A549 (cell line): ENCODE data around the gene ARHGEF28. TPM values are rescaled to one million over a fixed set of nuclear protein-coding genes. Genes with fewer than 3 reads are reported as not detected.

Experiments used
- ATAC-seq, 2 experiments: fragments of 200-7000 bp in 1 of 2; fragments of >200 bp in 1 of 2; cut with Nextera tagmentation in 1 of 2; cut with Tn5 transposase in 1 of 2; 3 replicates each; pipeline versions ENCODE4 v1.8.0 to v1.9.1; 2018 to 2020; ENCODE audit warnings: mild to moderate bottlenecking in 1 of 2, moderate library complexity in 1 of 2
- CTCF ChIA-PET: fragments of 300-600 bp; sonication (Branson Sonifier 250); formaldehyde crosslinking; extraction: SDS; loops from one replicate; lab custom pipeline; 2021; ENCODE audit warnings: antibody characterized with exemption, inconsistent platforms; lab: Yijun Ruan, JAX
- POLR2A ChIA-PET: fragments of 350-600 bp; formaldehyde crosslinking; extraction: SDS; loops from one replicate; lab custom pipeline; 2021; ENCODE audit warnings: antibody characterized with exemption, inconsistent platforms; lab: Yijun Ruan, JAX
- DNase-seq, 2 experiments: peaks; one replicate each; pipeline versions ENCODE4 v3.0.0 to v3.0.0-alpha.2; 2011 to 2016; ENCODE audit warnings: low read depth in 1 of 2, low spot score in 1 of 2
- FAIRE-seq: peaks from 2 replicates; lab custom pipeline; 2011; peaks lifted over from hg19 to GRCh38; lab: Jason Lieb, UNC
- H3K27ac ChIP-seq, 2 experiments: fragments of >200 bp; sonication (Bioruptor Twin); formaldehyde crosslinking; 3 replicates each; pipeline ENCODE4 v1.5.1; 2016 to 2017
- H3K4me1 ChIP-seq: fragments of >200 bp; sonication (Bioruptor Twin); formaldehyde crosslinking; 3 replicates; pipeline ENCODE4 v1.6.1; 2016
- H3K4me2 ChIP-seq: fragments of >200 bp; sonication (Bioruptor Twin); formaldehyde crosslinking; 3 replicates; pipeline ENCODE4 v1.6.1; 2016
- H3K4me3 ChIP-seq: fragments of >200 bp; sonication (Bioruptor Twin); formaldehyde crosslinking; 3 replicates; pipeline ENCODE4 v1.5.1; 2016
- H3K9me3 ChIP-seq: fragments of >200 bp; sonication (Bioruptor Twin); formaldehyde crosslinking; 3 replicates; pipeline ENCODE4 v1.6.1; 2016
- CEBPB ChIP-seq, 2 experiments: fragments of >200 bp in 1 of 2; sonication (Bioruptor Twin) in 1 of 2; formaldehyde crosslinking in 1 of 2; IDR thresholded peaks; 2 replicates each; pipeline ENCODE4 v1.6.1; 2012 to 2016
- EHMT2 ChIP-seq: fragments of 200-600 bp; sonication (generic); IDR thresholded peaks from 2 replicates; pipeline ENCODE4 v1.6.1; 2016; ENCODE audit warnings: antibody characterized with exemption, low read depth, mild to moderate bottlenecking, moderate library complexity
- EP300 ChIP-seq, 2 experiments: fragments of >200 bp; sonication (Bioruptor Twin); formaldehyde crosslinking; IDR thresholded peaks; 2 replicates in 1 of 2; 3 replicates in 1 of 2; pipeline ENCODE4 v1.6.1; 2016 to 2017
- FOSL2 ChIP-seq, 2 experiments: fragments of 450-650 bp in 1 of 2; fragments of >200 bp in 1 of 2; sonication (Bioruptor Twin) in 1 of 2; formaldehyde crosslinking; IDR thresholded peaks; 2 replicates each; pipeline versions ENCODE4 v1.5.0 to v1.6.1; 2016 to 2020; ENCODE audit warnings: mild to moderate bottlenecking in 1 of 2, moderate library complexity in 1 of 2
- FOXS1 ChIP-seq: fragments of 250-450 bp; sonication (Bioruptor Pico); IDR thresholded peaks from 2 replicates; pipeline ENCODE4 v1.5.0; 2020; ENCODE audit warnings: mild to moderate bottlenecking, moderate library complexity
- GATA3 ChIP-seq: IDR thresholded peaks from 2 replicates; pipeline ENCODE4 v1.6.1; 2012; ENCODE audit warnings: borderline replicate concordance
- HDAC2 ChIP-seq: fragments of 200-600 bp; sonication (generic); IDR thresholded peaks from 2 replicates; pipeline ENCODE4 v1.6.1; 2016
- HOXB5 ChIP-seq: fragments of 250-450 bp; sonication (Bioruptor Pico); IDR thresholded peaks from 2 replicates; pipeline ENCODE4 v1.5.0; 2020; ENCODE audit warnings: mild to moderate bottlenecking, moderate library complexity
- JUNB ChIP-seq: fragments of >200 bp; sonication (Bioruptor Twin); formaldehyde crosslinking; IDR thresholded peaks from 2 replicates; pipeline ENCODE4 v1.6.1; 2016
- MAFK ChIP-seq: fragments of 450-650 bp; IDR thresholded peaks from 2 replicates; pipeline ENCODE4 v1.6.1; 2014; ENCODE audit not compliant: partially characterized antibody
- MAX ChIP-seq: IDR thresholded peaks from 2 replicates; pipeline ENCODE4 v1.6.1; 2012
- NFE2L2 ChIP-seq: fragments of 150-350 bp; conservative IDR thresholded peaks from 2 replicates; pipeline ENCODE4 v1.6.1; 2014; ENCODE audit warnings: low read length
- NR3C1 ChIP-seq: fragments of >200 bp; sonication (Bioruptor Twin); formaldehyde crosslinking; IDR thresholded peaks from 3 replicates; pipeline ENCODE4 v1.6.1; 2017
- PHF8 ChIP-seq: fragments of 200-600 bp; sonication (generic); IDR thresholded peaks from 2 replicates; pipeline ENCODE4 v1.6.1; 2016; ENCODE audit warnings: low read depth, mild to moderate bottlenecking, antibody characterized with exemption, moderate library complexity, borderline replicate concordance
- POLR2A ChIP-seq: IDR thresholded peaks from 2 replicates; pipeline ENCODE4 v1.6.1; 2012; ENCODE audit warnings: mild to moderate bottlenecking, low read length
- POLR2AphosphoS2 ChIP-seq: conservative IDR thresholded peaks from 2 replicates; pipeline ENCODE4 v1.6.1; 2012; ENCODE audit warnings: low read length, improper control_type of control experiment, inconsistent platforms
- RAD21 ChIP-seq, 2 experiments: fragments of >200 bp in 1 of 2; sonication (Bioruptor Twin) in 1 of 2; formaldehyde crosslinking in 1 of 2; IDR thresholded peaks in 1 of 2; conservative IDR thresholded peaks in 1 of 2; 2 replicates in 1 of 2; 3 replicates in 1 of 2; pipeline ENCODE4 v1.6.1; 2012 to 2018; ENCODE audit warnings: inconsistent platforms in 1 of 2
- RARB ChIP-seq: fragments of 250-450 bp; sonication (Bioruptor Pico); IDR thresholded peaks from 2 replicates; pipeline ENCODE4 v1.8.0; 2021; ENCODE audit warnings: mild to moderate bottlenecking, moderate library complexity
- RCOR1 ChIP-seq: fragments of 150-350 bp; IDR thresholded peaks from 2 replicates; pipeline ENCODE4 v1.6.1; 2014; ENCODE audit warnings: antibody characterized with exemption, low read length, low read depth
- RNF2 ChIP-seq: fragments of 200-600 bp; sonication (generic); IDR thresholded peaks from 2 replicates; pipeline ENCODE4 v1.6.1; 2016; ENCODE audit warnings: low read depth, mild to moderate bottlenecking, antibody characterized with exemption, moderate library complexity, borderline replicate concordance
- SREBF2 ChIP-seq: fragments of 450-650 bp; IDR thresholded peaks from 2 replicates; pipeline ENCODE4 v1.6.1; 2014; ENCODE audit warnings: mild to moderate bottlenecking, moderate library complexity
- TFCP2L1 ChIP-seq: fragments of 250-450 bp; sonication (Bioruptor Pico); IDR thresholded peaks from 2 replicates; pipeline ENCODE4 v1.5.0; 2021; ENCODE audit warnings: mild to moderate bottlenecking
- USF2 ChIP-seq: fragments of 450-650 bp; IDR thresholded peaks from 2 replicates; pipeline ENCODE4 v1.6.1; 2014; ENCODE audit warnings: antibody characterized with exemption
- ZFP36 ChIP-seq: fragments of 450-650 bp; IDR thresholded peaks from 2 replicates; pipeline ENCODE4 v1.6.1; 2014; ENCODE audit warnings: borderline replicate concordance; ENCODE audit not compliant: partially characterized antibody
- ZNF302 ChIP-seq: fragments of 250-450 bp; sonication (Bioruptor Pico); IDR thresholded peaks from 2 replicates; pipeline ENCODE4 v1.9.0; 2021; ENCODE audit warnings: inconsistent platforms, mild to moderate bottlenecking, moderate library complexity
- WGBS: methylation state at CpG from one replicate; pipeline ENCODE4 v1.1.6; 2017; ENCODE audit errors: missing lambda C conversion rate; 5-methylcytosine and 5-hydroxymethylcytosine counted together
- polyA plus RNA-seq, 4 experiments: library from polyadenylated mRNA; depleted of rRNA in 3 of 4; stranded (reverse); fragments of >200 nt; fragmentation: RNase III in 1 of 4; extraction: RNeasy Plus Mini Kit Qiagen cat#74134 plus additional on column Dnase treatment in 1 of 4; gene quantifications; 2 replicates in 3 of 4; 3 replicates in 1 of 4; pipeline ENCODE4 v1.2.3, GENCODE V29; 2011 to 2017
- TF ChIP-seq, protein P1 (sequence below): fragments of 200-600 bp; sonication (generic); IDR thresholded peaks from 2 replicates; pipeline ENCODE4 v1.6.1; 2016; ENCODE audit warnings: antibody characterized with exemption, mild to moderate bottlenecking, moderate library complexity

Gene ARHGEF28
- polyA plus RNA-seq, 2 of the 4 experiments (the other 2 are of a cell fraction) = 17.0 to 22.3 TPM

GRCh38 chr5:73647721-73648120, 21.7 kb downstream of the ARHGEF28 start:
- ATAC-seq (no peak), FAIRE-seq (no peak), DNase-seq (no peak)
- no peak overlapping the region for H3K4me3 ChIP-seq
- no peak overlapping the region for H3K27ac ChIP-seq
- H3K4me1 ChIP-seq = peaks cover 13% of the 10 kb centered on the region
- ChIA-PET CTCF (interaction anchor here (1.3 kb wide), 1 partner anchor 18 kb away, joined by 3 read pairs; no protein-coding TSS in a partner anchor), POLR2A (no interaction called here)
- no peaks in the 10 kb centered on the region for H3K9me3 ChIP-seq
- H3K4me2 ChIP-seq = no peak overlapping the region
- TF ChIP-seq GATA3 (no peak), CEBPB (IDR thresholded peaks at IDR 0.05) (peak in 1 of 2 experiments; percentile 34; a peak in 1 of 4 replicates)

- WGBS = 93% methylated on average over 1 of the region's 1 CpG
- H3K27ac ChIP-seq = no peak overlapping the region
- CTCF ChIA-PET = interaction anchor here (2.2 kb wide), 1 partner anchor 45 kb away, joined by 7 read pairs; no protein-coding TSS in a partner anchor
Observed at GRCh38 chr5:73648515-73648914, 22.5 kb downstream of the ARHGEF28 start.

DNA sequence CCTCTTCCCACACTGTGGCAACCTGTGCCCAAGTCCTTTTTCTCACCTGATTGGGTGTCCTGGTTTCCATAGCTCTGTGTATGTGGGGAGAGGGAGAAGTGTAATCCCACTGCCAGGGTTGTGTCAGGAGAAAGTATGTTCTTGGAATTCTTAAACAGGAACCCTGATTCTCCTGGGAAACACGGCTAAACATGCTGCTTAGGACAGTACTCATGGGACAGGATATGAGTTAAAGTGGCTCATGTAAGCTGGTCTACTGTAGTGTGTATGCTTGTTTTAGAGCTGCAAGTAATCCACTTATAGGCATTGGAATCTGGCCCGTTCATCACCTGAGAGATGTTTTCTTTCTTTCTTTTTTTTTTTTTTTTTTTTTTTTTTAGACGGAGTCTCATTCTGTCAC, 23.9 kb downstream of the ARHGEF28 start:
- Histone ChIP-seq H3K27ac (no peak overlapping the region), H3K9me3 (no peaks in the 10 kb centered on the region), H3K4me3 (no peak overlapping the region), H3K4me1 (peaks cover 15% of the 10 kb centered on the region), H3K4me2 (no peak overlapping the region)
- POLR2A ChIA-PET = no interaction called here
- ATAC-seq (no peak), FAIRE-seq (no peak), DNase-seq (no peak)
- 95% methylated on average over 3 of the region's 3 CpGs for WGBS
- CTCF ChIA-PET = interaction anchor here (1.5 to 2.2 kb wide), 3 partner anchors 40 to 59 kb away, joined by 4 to 7 read pairs (median 4); no protein-coding TSS in a partner anchor
- TF ChIP-seq USF2 = no peak
- no peak for TF ChIP-seq HOXB5 (CRISPR knock-in tag)
- TF ChIP-seq NR3C1 = no peak
- no peak for TF ChIP-seq ZNF302 (CRISPR knock-in tag)
- TF ChIP-seq EHMT2 = no peak
- TF ChIP-seq RAD21 (conservative IDR thresholded peaks at IDR 0.05 in 1 of 2, IDR thresholded peaks at IDR 0.05 in 1 of 2) = no peak
- TF ChIP-seq SREBF2 = no peak
- no peak for TF ChIP-seq RNF2
- TF ChIP-seq, protein P1, sequence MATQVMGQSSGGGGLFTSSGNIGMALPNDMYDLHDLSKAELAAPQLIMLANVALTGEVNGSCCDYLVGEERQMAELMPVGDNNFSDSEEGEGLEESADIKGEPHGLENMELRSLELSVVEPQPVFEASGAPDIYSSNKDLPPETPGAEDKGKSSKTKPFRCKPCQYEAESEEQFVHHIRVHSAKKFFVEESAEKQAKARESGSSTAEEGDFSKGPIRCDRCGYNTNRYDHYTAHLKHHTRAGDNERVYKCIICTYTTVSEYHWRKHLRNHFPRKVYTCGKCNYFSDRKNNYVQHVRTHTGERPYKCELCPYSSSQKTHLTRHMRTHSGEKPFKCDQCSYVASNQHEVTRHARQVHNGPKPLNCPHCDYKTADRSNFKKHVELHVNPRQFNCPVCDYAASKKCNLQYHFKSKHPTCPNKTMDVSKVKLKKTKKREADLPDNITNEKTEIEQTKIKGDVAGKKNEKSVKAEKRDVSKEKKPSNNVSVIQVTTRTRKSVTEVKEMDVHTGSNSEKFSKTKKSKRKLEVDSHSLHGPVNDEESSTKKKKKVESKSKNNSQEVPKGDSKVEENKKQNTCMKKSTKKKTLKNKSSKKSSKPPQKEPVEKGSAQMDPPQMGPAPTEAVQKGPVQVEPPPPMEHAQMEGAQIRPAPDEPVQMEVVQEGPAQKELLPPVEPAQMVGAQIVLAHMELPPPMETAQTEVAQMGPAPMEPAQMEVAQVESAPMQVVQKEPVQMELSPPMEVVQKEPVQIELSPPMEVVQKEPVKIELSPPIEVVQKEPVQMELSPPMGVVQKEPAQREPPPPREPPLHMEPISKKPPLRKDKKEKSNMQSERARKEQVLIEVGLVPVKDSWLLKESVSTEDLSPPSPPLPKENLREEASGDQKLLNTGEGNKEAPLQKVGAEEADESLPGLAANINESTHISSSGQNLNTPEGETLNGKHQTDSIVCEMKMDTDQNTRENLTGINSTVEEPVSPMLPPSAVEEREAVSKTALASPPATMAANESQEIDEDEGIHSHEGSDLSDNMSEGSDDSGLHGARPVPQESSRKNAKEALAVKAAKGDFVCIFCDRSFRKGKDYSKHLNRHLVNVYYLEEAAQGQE = no peak
- TF ChIP-seq RCOR1 = no peak
- no peak for TF ChIP-seq TFCP2L1 (CRISPR knock-in tag)

More at GRCh38 chr5:73648515-73648914, 22.5 kb downstream of the ARHGEF28 start:
- Histone ChIP-seq H3K4me2 (no peak overlapping the region), H3K4me1 (peaks cover 9% of the 10 kb centered on the region; the same call in 2 of the 3 replicates), H3K9me3 (no peaks in the 10 kb centered on the region), H3K4me3 (no peak overlapping the region)
- POLR2A ChIA-PET = no interaction called here
- no peak for DNase-seq
- TF ChIP-seq RARB (CRISPR knock-in tag) (no peak), HDAC2 (no peak), FOSL2 (IDR thresholded peaks at IDR 0.05) (no peak), FOSL2 (CRISPR knock-in tag; IDR thresholded peaks at IDR 0.05) (no peak), RAD21 (conservative IDR thresholded peaks at IDR 0.05 in 1 of 2, IDR thresholded peaks at IDR 0.05 in 1 of 2) (no peak), NR3C1 (no peak), FOXS1 (CRISPR knock-in tag) (no peak), HOXB5 (CRISPR knock-in tag) (no peak), ZFP36 (no peak), USF2 (no peak), EP300 (IDR thresholded peaks at IDR 0.05) (no peak), JUNB (no peak), POLR2A (no peak), POLR2AphosphoS2 (no peak), MAFK (no peak), NFE2L2 (no peak), PHF8 (no peak), MAX (no peak)
- TF ChIP-seq, protein P1 = no peak
- no peak for FAIRE-seq
- no peak for ATAC-seq
